Measurements from ENCODE around the gene CCT6B.

CCT6B gene

DNA sequence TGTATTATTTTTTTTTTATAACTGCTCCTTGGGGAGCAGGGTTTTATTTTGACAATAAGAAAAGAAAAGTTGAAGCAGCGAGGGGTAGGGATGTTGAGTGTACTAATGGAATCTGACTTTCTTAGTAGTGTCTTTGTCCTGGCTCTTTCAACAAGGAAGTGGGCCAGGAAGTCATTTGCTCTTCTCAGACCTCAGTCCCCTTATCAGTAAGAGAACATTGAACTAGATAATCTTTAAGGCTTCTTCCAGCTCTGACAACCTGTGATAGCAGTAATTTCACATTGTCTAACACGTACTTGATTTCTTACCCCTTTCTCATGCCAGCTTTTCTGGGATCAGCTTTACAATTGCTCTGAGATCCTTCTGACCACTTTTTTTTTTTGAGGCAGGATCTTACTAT is 27.4 kb upstream of the CCT6B start:
- no peak for DNase-seq (ENCODE audit: low read depth in 1 of 2, low spot score in 1 of 2)
- H3K27ac ChIP-seq (replicated peaks) = peak overlapping the region; percentile 92
- H3K4me3 ChIP-seq (replicated peaks; ENCODE audit: insufficient read depth, low read length) = no peak overlapping the region
- H3K27me3 ChIP-seq (ENCODE audit: insufficient read depth, poor library complexity, severe bottlenecking) = no peaks in the 10 kb centered on the region
- TF ChIP-seq POLR2AphosphoS5 (IDR thresholded peaks at IDR 0.05; ENCODE audit: low read depth) = no peak
- TF ChIP-seq SPI1 (IDR thresholded peaks at IDR 0.05; ENCODE audit: borderline replicate concordance, low read depth) = no peak
- no peak for TF ChIP-seq GABPA (IDR thresholded peaks at IDR 0.05; ENCODE audit: low read depth)
- TF ChIP-seq, protein P1, sequence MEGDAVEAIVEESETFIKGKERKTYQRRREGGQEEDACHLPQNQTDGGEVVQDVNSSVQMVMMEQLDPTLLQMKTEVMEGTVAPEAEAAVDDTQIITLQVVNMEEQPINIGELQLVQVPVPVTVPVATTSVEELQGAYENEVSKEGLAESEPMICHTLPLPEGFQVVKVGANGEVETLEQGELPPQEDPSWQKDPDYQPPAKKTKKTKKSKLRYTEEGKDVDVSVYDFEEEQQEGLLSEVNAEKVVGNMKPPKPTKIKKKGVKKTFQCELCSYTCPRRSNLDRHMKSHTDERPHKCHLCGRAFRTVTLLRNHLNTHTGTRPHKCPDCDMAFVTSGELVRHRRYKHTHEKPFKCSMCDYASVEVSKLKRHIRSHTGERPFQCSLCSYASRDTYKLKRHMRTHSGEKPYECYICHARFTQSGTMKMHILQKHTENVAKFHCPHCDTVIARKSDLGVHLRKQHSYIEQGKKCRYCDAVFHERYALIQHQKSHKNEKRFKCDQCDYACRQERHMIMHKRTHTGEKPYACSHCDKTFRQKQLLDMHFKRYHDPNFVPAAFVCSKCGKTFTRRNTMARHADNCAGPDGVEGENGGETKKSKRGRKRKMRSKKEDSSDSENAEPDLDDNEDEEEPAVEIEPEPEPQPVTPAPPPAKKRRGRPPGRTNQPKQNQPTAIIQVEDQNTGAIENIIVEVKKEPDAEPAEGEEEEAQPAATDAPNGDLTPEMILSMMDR (IDR thresholded peaks at IDR 0.05; ENCODE audit: insufficient read depth, low read length) = no peak
- TF ChIP-seq, protein P2, sequence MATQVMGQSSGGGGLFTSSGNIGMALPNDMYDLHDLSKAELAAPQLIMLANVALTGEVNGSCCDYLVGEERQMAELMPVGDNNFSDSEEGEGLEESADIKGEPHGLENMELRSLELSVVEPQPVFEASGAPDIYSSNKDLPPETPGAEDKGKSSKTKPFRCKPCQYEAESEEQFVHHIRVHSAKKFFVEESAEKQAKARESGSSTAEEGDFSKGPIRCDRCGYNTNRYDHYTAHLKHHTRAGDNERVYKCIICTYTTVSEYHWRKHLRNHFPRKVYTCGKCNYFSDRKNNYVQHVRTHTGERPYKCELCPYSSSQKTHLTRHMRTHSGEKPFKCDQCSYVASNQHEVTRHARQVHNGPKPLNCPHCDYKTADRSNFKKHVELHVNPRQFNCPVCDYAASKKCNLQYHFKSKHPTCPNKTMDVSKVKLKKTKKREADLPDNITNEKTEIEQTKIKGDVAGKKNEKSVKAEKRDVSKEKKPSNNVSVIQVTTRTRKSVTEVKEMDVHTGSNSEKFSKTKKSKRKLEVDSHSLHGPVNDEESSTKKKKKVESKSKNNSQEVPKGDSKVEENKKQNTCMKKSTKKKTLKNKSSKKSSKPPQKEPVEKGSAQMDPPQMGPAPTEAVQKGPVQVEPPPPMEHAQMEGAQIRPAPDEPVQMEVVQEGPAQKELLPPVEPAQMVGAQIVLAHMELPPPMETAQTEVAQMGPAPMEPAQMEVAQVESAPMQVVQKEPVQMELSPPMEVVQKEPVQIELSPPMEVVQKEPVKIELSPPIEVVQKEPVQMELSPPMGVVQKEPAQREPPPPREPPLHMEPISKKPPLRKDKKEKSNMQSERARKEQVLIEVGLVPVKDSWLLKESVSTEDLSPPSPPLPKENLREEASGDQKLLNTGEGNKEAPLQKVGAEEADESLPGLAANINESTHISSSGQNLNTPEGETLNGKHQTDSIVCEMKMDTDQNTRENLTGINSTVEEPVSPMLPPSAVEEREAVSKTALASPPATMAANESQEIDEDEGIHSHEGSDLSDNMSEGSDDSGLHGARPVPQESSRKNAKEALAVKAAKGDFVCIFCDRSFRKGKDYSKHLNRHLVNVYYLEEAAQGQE (IDR thresholded peaks at IDR 0.05; ENCODE audit: insufficient replicate concordance, low read depth) = no peak

DNA sequence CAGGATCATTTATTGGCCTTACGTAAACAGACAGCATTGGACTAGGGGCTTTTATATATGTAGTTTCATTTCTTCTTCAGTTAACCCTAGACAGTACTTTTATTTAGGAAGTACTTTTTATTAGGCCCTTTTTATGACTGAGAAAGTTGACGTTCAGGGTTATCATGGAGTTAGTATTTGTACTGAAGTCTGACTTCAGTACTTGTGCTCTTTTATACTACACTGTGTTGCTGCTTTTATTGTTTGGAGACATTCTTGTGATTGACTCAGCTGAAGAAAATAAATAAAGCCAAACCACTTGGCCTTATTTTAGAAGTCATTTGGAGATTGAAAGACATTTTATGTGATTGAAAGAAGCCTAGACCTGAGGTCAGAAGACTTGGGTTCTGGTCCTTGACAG is 26.0 kb upstream of the CCT6B start:
- H3K4me3 ChIP-seq (replicated peaks; ENCODE audit: insufficient read depth, low read length) = no peak overlapping the region
- DNase-seq (ENCODE audit: low read depth in 1 of 2, low spot score in 1 of 2) = no peak
- no peaks in the 10 kb centered on the region for H3K27me3 ChIP-seq (ENCODE audit: insufficient read depth, poor library complexity, severe bottlenecking)
- no peak overlapping the region for H3K27ac ChIP-seq (replicated peaks)
- no peak for TF ChIP-seq POLR2AphosphoS5 (IDR thresholded peaks at IDR 0.05; ENCODE audit: low read depth)
- no peak for TF ChIP-seq GABPA (IDR thresholded peaks at IDR 0.05; ENCODE audit: low read depth)
- TF ChIP-seq, protein P2 (IDR thresholded peaks at IDR 0.05; ENCODE audit: insufficient replicate concordance, low read depth) = no peak
- TF ChIP-seq, protein P1 (IDR thresholded peaks at IDR 0.05; ENCODE audit: insufficient read depth, low read length) = no peak
- no peak for TF ChIP-seq SPI1 (IDR thresholded peaks at IDR 0.05; ENCODE audit: borderline replicate concordance, low read depth)

DNA sequence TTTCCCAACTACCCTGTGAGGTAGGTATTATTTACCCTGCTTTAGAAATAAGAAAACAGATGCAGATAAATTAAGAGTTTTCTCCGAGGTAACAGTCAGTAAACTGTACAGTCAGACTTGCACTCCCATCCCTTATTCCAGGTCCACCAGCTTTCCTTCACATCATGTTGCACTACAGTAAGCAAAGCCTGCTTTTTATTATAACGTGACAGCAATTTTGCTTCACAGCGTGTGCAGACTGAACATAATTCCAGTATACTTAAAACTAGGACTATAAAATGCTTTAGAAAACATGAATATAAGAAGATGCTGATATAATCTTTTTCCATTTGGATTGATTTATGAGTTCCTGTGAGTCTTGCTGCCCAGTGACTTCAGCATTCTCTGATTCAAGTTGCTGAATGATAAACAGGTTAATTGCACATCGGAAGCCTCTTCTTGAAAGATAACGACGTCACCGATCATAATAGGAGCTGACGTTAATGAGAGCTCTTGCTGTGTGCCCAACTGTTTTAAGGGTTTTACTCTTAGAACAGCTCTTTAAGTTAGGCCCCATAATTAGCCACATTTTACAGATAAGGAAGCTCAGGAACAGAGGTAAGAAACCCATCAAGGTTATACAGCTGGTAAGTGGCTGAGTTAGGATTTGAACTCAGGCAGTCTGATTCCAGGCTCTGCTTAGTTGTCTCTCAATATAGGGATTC is 20.4 kb upstream of the CCT6B start:
- peak overlapping the region; percentile 97 for H3K27ac ChIP-seq (replicated peaks)
- peak overlapping the region; percentile 59 for H3K4me3 ChIP-seq (replicated peaks; ENCODE audit: insufficient read depth, low read length)
- H3K27me3 ChIP-seq (ENCODE audit: insufficient read depth, poor library complexity, severe bottlenecking) = no peaks in the 10 kb centered on the region
- peak in 1 of 2 experiments; percentile 49 for DNase-seq (ENCODE audit: low read depth in 1 of 2, low spot score in 1 of 2)
- no peak for TF ChIP-seq POLR2AphosphoS5 (IDR thresholded peaks at IDR 0.05; ENCODE audit: low read depth)
- TF ChIP-seq, protein P1 (IDR thresholded peaks at IDR 0.05; ENCODE audit: insufficient read depth, low read length) = no peak
- TF ChIP-seq GABPA (IDR thresholded peaks at IDR 0.05; ENCODE audit: low read depth) = no peak
- TF ChIP-seq SPI1 (IDR thresholded peaks at IDR 0.05; ENCODE audit: borderline replicate concordance, low read depth) = no peak
